CD14-positive monocyte (primary cell): Measurements from ENCODE around the gene GSTM2. TPM values are rescaled to one million over a fixed set of nuclear protein-coding genes. Genes with fewer than 3 reads are reported as not detected.
A peak's percentile ranks its signal among the peaks of the same experiment; 100 is the strongest.

Experiments used
- DNase-seq, 3 donors: peaks; one replicate each; pipeline ENCODE4 v3.0.0-alpha.2; 2011 to 2022
- H2AFZ ChIP-seq: 2 replicates; pipeline ENCODE4 v1.6.0; 2012; ENCODE audit warnings: mild to moderate bottlenecking, low read depth, low read length, inconsistent platforms; ENCODE audit not compliant: insufficient read depth, poor library complexity, severe bottlenecking
- H3K27ac ChIP-seq, 2 donors: 1 replicate in 1 of 2; 2 replicates in 1 of 2; pipeline ENCODE4 v1.5.1; 2012 to 2013; ENCODE audit warnings: low read length in 2 of 2, control low read depth in 1 of 2, inconsistent platforms in 1 of 2, low read depth in 1 of 2, mild to moderate bottlenecking in 1 of 2
- H3K27me3 ChIP-seq, 2 donors: one replicate each; pipeline versions ENCODE4 v1.6.0 to v1.6.1; 2011 to 2013; ENCODE audit warnings: low read length in 2 of 2; ENCODE audit not compliant: control insufficient read depth in 2 of 2, insufficient read depth in 2 of 2
- H3K36me3 ChIP-seq, 2 donors: replicated peaks in 1 of 2; 1 replicate in 1 of 2; 2 replicates in 1 of 2; pipeline versions ENCODE4 v1.5.1 to v1.6.1; 2012 to 2013; ENCODE audit warnings: low read length in 2 of 2, control low read depth in 1 of 2, inconsistent platforms in 1 of 2, mild to moderate bottlenecking in 1 of 2; ENCODE audit not compliant: insufficient read depth in 2 of 2, control insufficient read depth in 1 of 2
- H3K4me1 ChIP-seq, 2 donors: 1 replicate in 1 of 2; 2 replicates in 1 of 2; pipeline versions ENCODE4 v1.5.1 to v1.6.1; 2012 to 2013; ENCODE audit warnings: low read length in 2 of 2, control low read depth in 1 of 2, inconsistent platforms in 1 of 2, mild to moderate bottlenecking in 1 of 2, moderate library complexity in 1 of 2; ENCODE audit not compliant: insufficient read depth in 2 of 2, control insufficient read depth in 1 of 2
- H3K4me2 ChIP-seq: replicated peaks from 2 replicates; pipeline ENCODE3; 2012; ENCODE audit warnings: low read length, moderate library complexity, mild to moderate bottlenecking; ENCODE audit not compliant: poor library complexity, severe bottlenecking; ENCODE audit errors: extremely low read depth
- H3K4me3 ChIP-seq, 3 experiments: fragments of 200-600 bp in 1 of 3; sonication (generic) in 1 of 3; replicated peaks in 1 of 3; 1 replicate in 2 of 3; 2 replicates in 1 of 3; pipeline ENCODE4 v1.5.1; 2011 to 2013; ENCODE audit warnings: low read length in 3 of 3, mild to moderate bottlenecking in 3 of 3, control low read depth in 2 of 3, low read depth in 2 of 3, inconsistent platforms in 1 of 3, moderate library complexity in 1 of 3
- H3K79me2 ChIP-seq: 2 replicates; pipeline ENCODE4 v1.6.0; 2012; ENCODE audit warnings: mild to moderate bottlenecking, control low read depth, inconsistent platforms, low read length, moderate library complexity; ENCODE audit not compliant: insufficient read depth
- H3K9ac ChIP-seq: 2 replicates; pipeline ENCODE4 v1.6.0; 2017; ENCODE audit warnings: low read length, mild to moderate bottlenecking; ENCODE audit not compliant: insufficient read depth, poor library complexity, severe bottlenecking
- H3K9me3 ChIP-seq, 2 donors: replicated peaks in 1 of 2; 1 replicate in 1 of 2; 2 replicates in 1 of 2; pipeline versions ENCODE4 v1.5.1 to v1.6.1; 2012 to 2013; ENCODE audit warnings: low read length in 2 of 2, control low read depth in 1 of 2; ENCODE audit not compliant: control insufficient read depth in 1 of 2, insufficient read depth in 1 of 2
- H4K20me1 ChIP-seq: 2 replicates; pipeline ENCODE4 v1.6.0; 2012; ENCODE audit warnings: mild to moderate bottlenecking, low read length, control low read depth, moderate library complexity; ENCODE audit not compliant: insufficient read depth
- H3K27ac Mint-ChIP-seq, 7 donors: one replicate each; pipeline ENCODE4 v1.8.0; 2020; ENCODE audit warnings: mild to moderate bottlenecking in 7 of 7, mixed read lengths in 7 of 7, moderate library complexity in 6 of 7, inconsistent platforms in 2 of 7
- H3K27me3 Mint-ChIP-seq, 3 donors: one replicate each; pipeline ENCODE4 v1.8.0; 2021 to 2022; ENCODE audit warnings: low read depth in 3 of 3, mild to moderate bottlenecking in 3 of 3, mixed read lengths in 3 of 3, moderate library complexity in 3 of 3, inconsistent platforms in 1 of 3
- H3K36me3 Mint-ChIP-seq, 2 donors: one replicate each; pipeline ENCODE4 v1.8.0; 2020; ENCODE audit warnings: mixed read lengths in 2 of 2, inconsistent platforms in 1 of 2, mild to moderate bottlenecking in 1 of 2
- H3K4me1 Mint-ChIP-seq: one replicate; pipeline ENCODE4 v1.8.0; 2020; ENCODE audit warnings: mild to moderate bottlenecking, mixed read lengths
- H3K4me3 Mint-ChIP-seq, 2 donors: one replicate each; pipeline ENCODE4 v1.8.0; 2020; ENCODE audit warnings: mild to moderate bottlenecking in 2 of 2, mixed read lengths in 2 of 2, moderate library complexity in 1 of 2
- H3K9me3 Mint-ChIP-seq, 7 donors: one replicate each; pipeline ENCODE4 v1.8.0; 2020 to 2022; ENCODE audit warnings: mixed read lengths in 7 of 7, mild to moderate bottlenecking in 6 of 7, moderate library complexity in 6 of 7, inconsistent platforms in 2 of 7
- WGBS: methylation state at CpG from one replicate; pipeline ENCODE4 v1.1.5; 2013; ENCODE audit warnings: missing lambda C conversion rate; ENCODE audit not compliant: insufficient coverage; 5-methylcytosine and 5-hydroxymethylcytosine counted together
- intact Hi-C, 2 donors: fragments of 100-400 bp; cut with micrococcal nuclease; formaldehyde crosslinking; loops; one replicate each; pipeline versions ENCODE4 v1.15.0 to v1.15.1; 2023
- polyA plus RNA-seq, 3 donors: library from polyadenylated mRNA; depleted of rRNA in 1 of 3; unstranded in 2 of 3; stranded (reverse) in 1 of 3; fragments of 300-500 nt in 2 of 3; fragments of >200 nt in 1 of 3; fragmentation: Illumina TruSeq in 2 of 3; gene quantifications; 1 replicate in 2 of 3; 2 replicates in 1 of 3; pipeline ENCODE4 v1.2.3, GENCODE V29; 2012 to 2021
- TF ChIP-seq, protein P1 (sequence below): fragments of 200-600 bp; IDR thresholded peaks from one replicate; pipeline ENCODE4 v1.8.0; 2022; ENCODE audit warnings: antibody characterized with exemption, mild to moderate bottlenecking

GSTM2 gene
- polyA plus RNA-seq, 3 donors: 1.5 to 12.0 (median 6.3) TPM

DNA sequence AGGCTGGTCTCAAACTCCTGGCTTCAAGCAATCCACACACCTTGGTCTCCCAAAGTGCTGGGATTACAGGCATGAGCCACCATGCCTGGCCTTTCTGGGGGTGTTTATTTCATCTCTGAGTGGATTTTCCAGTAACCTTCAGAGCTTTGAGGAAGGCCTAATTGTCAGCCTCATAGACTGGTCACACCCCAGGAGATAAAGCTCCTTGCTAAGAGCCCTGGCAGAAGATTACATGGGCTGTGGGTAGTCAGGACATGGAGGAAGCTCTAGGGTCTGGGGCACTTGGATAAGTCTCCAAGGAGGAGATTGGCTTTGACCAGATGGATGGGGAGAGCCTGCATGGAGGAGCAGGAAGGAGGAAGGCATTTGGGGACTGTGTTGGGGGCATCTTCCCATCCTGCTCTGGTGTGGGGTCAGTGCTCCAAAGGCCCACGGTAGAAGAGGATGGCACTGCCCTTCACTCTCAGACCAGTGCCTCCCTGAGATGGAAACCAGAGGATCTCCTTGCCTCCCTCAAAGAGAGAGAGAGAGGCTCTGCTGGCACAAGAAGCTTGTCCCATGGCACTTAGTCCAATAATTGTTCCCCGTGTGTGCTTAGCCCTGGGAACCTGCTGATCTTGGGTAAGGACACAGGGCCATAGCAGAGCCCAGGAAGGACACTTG, 26.6 kb upstream of the GSTM2 start:
- TF ChIP-seq, protein P1, sequence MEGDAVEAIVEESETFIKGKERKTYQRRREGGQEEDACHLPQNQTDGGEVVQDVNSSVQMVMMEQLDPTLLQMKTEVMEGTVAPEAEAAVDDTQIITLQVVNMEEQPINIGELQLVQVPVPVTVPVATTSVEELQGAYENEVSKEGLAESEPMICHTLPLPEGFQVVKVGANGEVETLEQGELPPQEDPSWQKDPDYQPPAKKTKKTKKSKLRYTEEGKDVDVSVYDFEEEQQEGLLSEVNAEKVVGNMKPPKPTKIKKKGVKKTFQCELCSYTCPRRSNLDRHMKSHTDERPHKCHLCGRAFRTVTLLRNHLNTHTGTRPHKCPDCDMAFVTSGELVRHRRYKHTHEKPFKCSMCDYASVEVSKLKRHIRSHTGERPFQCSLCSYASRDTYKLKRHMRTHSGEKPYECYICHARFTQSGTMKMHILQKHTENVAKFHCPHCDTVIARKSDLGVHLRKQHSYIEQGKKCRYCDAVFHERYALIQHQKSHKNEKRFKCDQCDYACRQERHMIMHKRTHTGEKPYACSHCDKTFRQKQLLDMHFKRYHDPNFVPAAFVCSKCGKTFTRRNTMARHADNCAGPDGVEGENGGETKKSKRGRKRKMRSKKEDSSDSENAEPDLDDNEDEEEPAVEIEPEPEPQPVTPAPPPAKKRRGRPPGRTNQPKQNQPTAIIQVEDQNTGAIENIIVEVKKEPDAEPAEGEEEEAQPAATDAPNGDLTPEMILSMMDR: no peak
- Histone ChIP-seq H3K9ac (no peak overlapping the region), H3K27me3 (no peaks in the 10 kb centered on the region), H3K4me3 (no peak overlapping the region), H3K27ac (no peak overlapping the region), H3K4me1 (peaks cover 12 to 19% of the 10 kb centered on the region in 2 donors), H3K36me3 (no peaks in the 10 kb centered on the region), H3K79me2 (no peaks in the 10 kb centered on the region), H3K9me3 (no peaks in the 10 kb centered on the region), H2AFZ (no peak overlapping the region), H4K20me1 (no peaks in the 10 kb centered on the region), H3K4me2 (no peak overlapping the region)
- WGBS: 96% methylated on average over 2 of the region's 2 CpGs
- H3K27ac Mint-ChIP-seq: peak overlapping the region in 2 of 7 donors; percentile 61 to 69
- H3K4me3 Mint-ChIP-seq: no peak overlapping the region
- no peak for DNase-seq
- intact Hi-C loops: loop anchor here (5.0 to 10.0 kb wide), 2 partner anchors 344 to 371 kb away; partner anchors contain the start of gene AHCYL1 (in 1 of the 2)
- peaks cover 3 to 8% (median 3%) of the 10 kb centered on the region in 3 donors for H3K27me3 Mint-ChIP-seq
- H3K4me1 Mint-ChIP-seq: peaks cover 21% of the 10 kb centered on the region
- peaks cover 0 to 2% of the 10 kb centered on the region in 2 donors for H3K36me3 Mint-ChIP-seq
- H3K9me3 Mint-ChIP-seq: peaks cover 0 to 3% (median 0%) of the 10 kb centered on the region in 7 donors

GRCh38 chr1:109641861-109642260, 26.0 kb upstream of the GSTM2 start:
- Histone ChIP-seq H3K4me1 (peaks cover 7 to 14% of the 10 kb centered on the region in 2 donors), H2AFZ (no peak overlapping the region), H3K36me3 (no peaks in the 10 kb centered on the region), H3K9me3 (no peaks in the 10 kb centered on the region), H3K4me2 (no peak overlapping the region), H4K20me1 (no peaks in the 10 kb centered on the region), H3K79me2 (no peaks in the 10 kb centered on the region), H3K4me3 (no peak overlapping the region), H3K27ac (no peak overlapping the region), H3K27me3 (no peaks in the 10 kb centered on the region), H3K9ac (no peak overlapping the region)
- peaks cover 3 to 8% (median 5%) of the 10 kb centered on the region in 3 donors for H3K27me3 Mint-ChIP-seq
- peaks cover 16% of the 10 kb centered on the region for H3K4me1 Mint-ChIP-seq
- H3K36me3 Mint-ChIP-seq: peaks cover 0 to 2% of the 10 kb centered on the region in 2 donors
- TF ChIP-seq, protein P1: no peak
- H3K27ac Mint-ChIP-seq: peak overlapping the region in 2 of 7 donors; percentile 28 to 69
- H3K4me3 Mint-ChIP-seq: no peak overlapping the region
- intact Hi-C loops: loop anchor here (2.0 to 10.0 kb wide), 3 partner anchors 131 to 370 kb away; partner anchors contain the start of gene AHCYL1 (in 1 of the 2)
- no CpG with 5 or more reads among the region's 2 CpGs for WGBS
- DNase-seq: no peak
- peaks cover 0 to 5% (median 0%) of the 10 kb centered on the region in 7 donors for H3K9me3 Mint-ChIP-seq
